Measurements from ENCODE around the gene FBLN1.
"Not testable (repeated sequence)": the region's sequence is repeated elsewhere in the genome, so short reads cannot be mapped to it uniquely, and the experiment has no call there.

FBLN1 gene

GRCh38 chr22:45584621-45585436, 82.1 kb downstream of the FBLN1 start:
- no peak for DNase-seq (ENCODE audit: low read depth in 1 of 2, low spot score in 1 of 2)

GRCh38 chr22:45585437-45585755, 82.7 kb downstream of the FBLN1 start:
- no peak for DNase-seq (ENCODE audit: low read depth in 1 of 2, low spot score in 1 of 2)

GRCh38 chr22:45585946-45586540, 83.4 kb downstream of the FBLN1 start:
- no peak for DNase-seq (ENCODE audit: low read depth in 1 of 2, low spot score in 1 of 2)

- no peak for DNase-seq (ENCODE audit: low read depth in 1 of 2, low spot score in 1 of 2)
Measured at GRCh38 chr22:45586651-45587405, 84.1 kb downstream of the FBLN1 start.

GRCh38 chr22:45587638-45588505, 85.2 kb downstream of the FBLN1 start:
- no peak for DNase-seq (ENCODE audit: low read depth in 1 of 2, low spot score in 1 of 2)

- no peak for DNase-seq (ENCODE audit: low read depth in 1 of 2, low spot score in 1 of 2)
Measured at GRCh38 chr22:45589556-45589955, 86.9 kb downstream of the FBLN1 start.

- no peak for DNase-seq (ENCODE audit: low read depth in 1 of 2, low spot score in 1 of 2)
Measured at GRCh38 chr22:45590262-45590661, 87.6 kb downstream of the FBLN1 start.

GRCh38 chr22:45591633-45592213, 89.0 kb downstream of the FBLN1 start:
- not testable (repeated sequence) for DNase-seq (ENCODE audit: low read depth in 1 of 2, low spot score in 1 of 2)

- no peak for DNase-seq (ENCODE audit: low read depth in 1 of 2, low spot score in 1 of 2)
Measured at GRCh38 chr22:45594123-45594941, 91.6 kb downstream of the FBLN1 start.

- DNase-seq (ENCODE audit: low read depth in 1 of 2, low spot score in 1 of 2) = no peak
Measured at GRCh38 chr22:45597460-45598192, 94.9 kb downstream of the FBLN1 start.

- no peak for DNase-seq (ENCODE audit: low read depth in 1 of 2, low spot score in 1 of 2)
Measured at GRCh38 chr22:45598596-45599217, 96.0 kb downstream of the FBLN1 start.

- DNase-seq (ENCODE audit: low read depth in 1 of 2, low spot score in 1 of 2) = no peak
Measured at GRCh38 chr22:45599836-45600577, 97.3 kb downstream of the FBLN1 start.

GRCh38 chr22:45600790-45601730, 98.4 kb downstream of the FBLN1 start:
- DNase-seq (ENCODE audit: low read depth in 1 of 2, low spot score in 1 of 2) = no peak

- no peak for DNase-seq (ENCODE audit: low read depth in 1 of 2, low spot score in 1 of 2)
Measured at GRCh38 chr22:45602004-45602733, 99.5 kb downstream of the FBLN1 start.

- no peak for DNase-seq (ENCODE audit: low read depth in 1 of 2, low spot score in 1 of 2)
Measured at GRCh38 chr22:45602824-45603595, 100.3 kb downstream of the FBLN1 start.

- DNase-seq (ENCODE audit: low read depth in 1 of 2, low spot score in 1 of 2) = no peak
Measured at GRCh38 chr22:45603619-45604018, 100.9 kb downstream of the FBLN1 start.
